NCI-H446 (cell line): ENCODE data around the gene KRT72.

Experiments used
- DNase-seq, 2 experiments: peaks; one replicate each; lab custom pipeline; 2025; lab: John Stamatoyannopoulos, UW

The KRT72 gene

GRCh38 chr12:52630008-52630500 is 28.8 kb upstream of the KRT72 start:
- DNase-seq: no peak

- DNase-seq: no peak
Measured at GRCh38 chr12:52629281-52630007, 28.2 kb upstream of the KRT72 start.

GRCh38 chr12:52628841-52629240 is 27.6 kb upstream of the KRT72 start:
- no peak for DNase-seq

GRCh38 chr12:52628111-52628507 is 26.8 kb upstream of the KRT72 start:
- no peak for DNase-seq

GRCh38 chr12:52627395-52628110 is 26.3 kb upstream of the KRT72 start:
- DNase-seq: no peak

GRCh38 chr12:52622349-52622748 is 21.1 kb upstream of the KRT72 start:
- no peak for DNase-seq

- DNase-seq: no peak
Measured at GRCh38 chr12:52618866-52619265, 17.6 kb upstream of the KRT72 start.

- no peak for DNase-seq
Measured at GRCh38 chr12:52618216-52618615, 17.0 kb upstream of the KRT72 start, which contains the start of gene KRT73. Gene KRT73, minus strand, starts transcription at chr12:52618559. Its CDS starts 35 bp downstream, at chr12:52618524.

- DNase-seq: no peak
Measured at GRCh38 chr12:52617403-52617785, 16.1 kb upstream of the KRT72 start.

GRCh38 chr12:52616680-52617402 is 15.6 kb upstream of the KRT72 start:
- no peak for DNase-seq

GRCh38 chr12:52615912-52616311 is 14.6 kb upstream of the KRT72 start:
- DNase-seq: no peak

- no peak for DNase-seq
Measured at GRCh38 chr12:52615208-52615868, 14.1 kb upstream of the KRT72 start.

GRCh38 chr12:52614381-52615207 is 13.3 kb upstream of the KRT72 start:
- DNase-seq: no peak

- no peak for DNase-seq
Measured at GRCh38 chr12:52613384-52614030, 12.2 kb upstream of the KRT72 start.

GRCh38 chr12:52612431-52613383 is 11.4 kb upstream of the KRT72 start:
- no peak for DNase-seq

GRCh38 chr12:52611080-52611468 is 9.8 kb upstream of the KRT72 start:
- DNase-seq: no peak

GRCh38 chr12:52608826-52609630 is 7.8 kb upstream of the KRT72 start:
- no peak for DNase-seq

GRCh38 chr12:52608161-52608560 is 6.9 kb upstream of the KRT72 start:
- no peak for DNase-seq

GRCh38 chr12:52607314-52607713 is 6.1 kb upstream of the KRT72 start:
- no peak for DNase-seq
